Body of pancreas (tissue), 4 donors: ENCODE data around the gene WDFY4.

ENCODE experiments used
- CTCF ChIP-seq, 7 experiments: fragments of 450-650 bp in 4 of 7; fragments of 200-600 bp in 3 of 7; sonication (generic) in 3 of 7; IDR thresholded peaks; one replicate each; pipeline ENCODE4 v1.5.1; 2016 to 2019; ENCODE audit warnings: antibody characterized with exemption in 7 of 7
- POLR2A ChIP-seq, 3 donors: fragments of 450-650 bp; IDR thresholded peaks; one replicate each; pipeline ENCODE4 v1.6.1; 2016; ENCODE audit warnings: antibody characterized with exemption in 3 of 3, mild to moderate bottlenecking in 2 of 3

DNA sequence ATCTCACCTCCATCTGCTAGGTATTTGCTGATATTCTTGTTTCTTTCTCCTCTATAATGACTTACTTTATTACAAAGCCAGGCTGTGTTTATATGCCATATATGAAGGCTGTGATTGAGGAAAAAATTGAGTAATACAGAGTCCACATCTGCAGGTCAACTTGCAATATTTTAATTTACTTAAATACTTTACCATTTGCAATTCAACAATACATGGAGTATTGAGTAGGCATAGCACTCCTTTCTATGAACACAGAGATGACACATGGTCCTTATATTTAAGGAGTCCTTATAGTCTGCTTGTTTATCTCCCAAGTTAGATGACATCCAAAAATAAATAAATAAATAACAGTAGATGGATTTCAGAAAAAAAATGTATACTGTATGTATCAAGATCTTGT, 158.5 kb downstream of the WDFY4 start:
- TF ChIP-seq CTCF (IDR thresholded peaks at IDR 0.05) (no peak), POLR2A (IDR thresholded peaks at IDR 0.05) (no peak)
